Ovary (tissue), 9 donors: ENCODE data around the gene TSSK6. TPM values are rescaled to one million over a fixed set of nuclear protein-coding genes. Genes with fewer than 3 reads are reported as not detected.

ENCODE experiments used
- DNase-seq, 5 donors: peaks; one replicate each; pipeline ENCODE4 v3.0.0-alpha.2; 2019 to 2020
- H3K27ac ChIP-seq, 2 donors: fragments of 200-600 bp; one replicate each; pipeline versions ENCODE4 v1.5.1 to v1.8.0; 2019 to 2022
- H3K27me3 ChIP-seq: fragments of 200-600 bp; one replicate; pipeline ENCODE4 v1.8.0; 2022
- H3K36me3 ChIP-seq: fragments of 200-600 bp; sonication (generic); one replicate; pipeline ENCODE4 v1.5.1; 2019
- H3K4me1 ChIP-seq: one replicate; pipeline ENCODE4 v1.8.1; 2013; ENCODE audit warnings: mild to moderate bottlenecking, moderate library complexity; ENCODE audit not compliant: insufficient read depth
- H3K4me3 ChIP-seq: fragments of 200-600 bp; sonication (generic); one replicate; pipeline ENCODE4 v1.5.1; 2017
- H3K9me3 ChIP-seq, 2 donors: fragments of 200-600 bp in 1 of 2; sonication (generic) in 1 of 2; one replicate each; pipeline versions ENCODE4 v1.5.1 to v1.8.1; 2013 to 2019; ENCODE audit warnings: mild to moderate bottlenecking in 1 of 2, moderate library complexity in 1 of 2
- EP300 ChIP-seq: sonication (generic); formaldehyde crosslinking; IDR thresholded peaks from one replicate; pipeline ENCODE4 v1.6.1; 2017; ENCODE audit warnings: antibody characterized with exemption
- POLR2A ChIP-seq: fragments of 450-650 bp; IDR thresholded peaks from one replicate; pipeline ENCODE4 v1.6.1; 2017; ENCODE audit warnings: antibody characterized with exemption, mild to moderate bottlenecking, moderate library complexity
- WGBS, 3 donors: extraction: QIAGEN DNeasy Blood & Tissue Kit in 1 of 3; methylation state at CpG; one replicate each; pipeline versions ENCODE4 v1.1.5 to v1.1.7; 2013 to 2017; 5-methylcytosine and 5-hydroxymethylcytosine counted together
- intact Hi-C, 4 donors: fragments of 100-400 bp; cut with DNase I; formaldehyde crosslinking; loops; one replicate each; pipeline versions ENCODE4 v1.11.0 to v1.15.1; 2022 to 2023
- polyA plus RNA-seq, 2 donors: library from polyadenylated mRNA; stranded (reverse); fragments of 200-250 nt in 1 of 2; fragments of 350-450 nt in 1 of 2; fragmentation: Illumina TruSeq in 1 of 2; extraction: RNeasy Lipid Tissue Mini Kit (QIAGEN cat#74804) in 1 of 2; gene quantifications; one replicate each; pipeline ENCODE4 v1.2.3, GENCODE V29; 2013 to 2014
- total RNA-seq, 7 donors: library from RNA; depleted of rRNA in 2 of 7; stranded (reverse); fragments of >200 nt in 2 of 7; fragmentation: NEBNext Ultra II Directional in 3 of 7; extraction: Animal tissue kit (Norgen Biotek cat#: 25700) in 3 of 7; gene quantifications; one replicate each; pipeline versions ENCODE4 v1.1.0 to v1.2.4, GENCODE V29; 2016 to 2023
- TF ChIP-seq, protein P1 (sequence below), 3 donors: fragments of 450-650 bp in 2 of 3; fragments of 200-600 bp in 1 of 3; IDR thresholded peaks; one replicate each; pipeline versions ENCODE4 v1.5.1 to v1.8.0; 2016 to 2022; ENCODE audit warnings: antibody characterized with exemption in 3 of 3, mild to moderate bottlenecking in 1 of 3
- donor health status: DM: no; HTN: no; CAD: no; lungs with moderate emphysema.
- donor health status: DM: no; HTN: no; CAD: no.
- donor health status: Bipolar disorder and iron deficiency.
- donor health status: DM: yes; HTN: yes; CAD: no.
- donor health status: DM: no; HTN: no; CAD: no.
- donor health status: DM: yes; HTN: yes; CAD: no.

The TSSK6 gene
- total and polyA plus RNA-seq, 9 donors: 0.76 to 2.5 (median 1.1) TPM; not detected in 1

DNA sequence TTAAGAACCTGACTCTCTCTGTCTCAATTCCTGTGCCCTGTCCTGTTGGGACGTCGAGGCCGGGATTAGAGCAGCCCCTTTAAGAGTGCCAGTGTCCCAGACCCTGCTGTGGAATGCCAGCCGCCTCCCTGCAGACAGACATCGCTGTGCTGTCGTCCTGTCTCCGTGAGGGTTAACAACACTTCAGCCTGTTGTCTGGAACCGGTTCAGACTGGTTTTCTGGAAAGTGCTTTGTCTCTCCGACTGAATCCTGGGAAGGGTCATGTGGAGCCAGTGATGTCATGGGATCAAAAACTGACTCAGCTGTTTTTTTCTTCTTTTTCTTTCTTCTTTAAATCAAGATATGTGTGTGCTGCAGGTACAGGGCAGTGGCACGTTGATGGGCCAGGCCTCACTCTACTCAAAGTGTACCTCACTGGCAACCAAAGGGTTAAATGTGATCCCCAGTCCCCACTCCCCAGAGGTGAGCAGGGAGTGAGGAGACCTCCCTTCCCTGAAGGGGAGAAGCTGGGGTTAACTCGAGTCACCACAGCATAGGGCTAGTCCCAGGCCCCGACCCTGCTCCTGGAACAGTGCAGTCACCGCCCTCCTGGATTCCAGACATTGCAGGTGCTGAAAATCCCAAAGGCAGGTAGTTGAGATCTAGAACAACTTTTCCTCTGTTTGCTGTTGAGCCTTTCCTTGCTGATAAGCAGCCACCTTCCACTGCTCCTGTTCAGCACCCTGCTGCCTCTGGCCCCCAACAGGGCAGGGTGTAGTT is 50.8 kb downstream of the TSSK6 start:
- H3K27ac ChIP-seq: peak overlapping the region in 1 of 2 donors; percentile 80
- intact Hi-C loops: no loop called here
- H3K4me3 ChIP-seq: no peak overlapping the region
- no peaks in the 10 kb centered on the region for H3K9me3 ChIP-seq
- no peaks in the 10 kb centered on the region for H3K36me3 ChIP-seq
- WGBS, 3 donors: 44 to 48% (median 47%) methylated on average over 13 of the region's 13 CpGs
- no peaks in the 10 kb centered on the region for H3K27me3 ChIP-seq
- TF ChIP-seq POLR2A (no peak), EP300 (no peak)
- TF ChIP-seq, protein P1, sequence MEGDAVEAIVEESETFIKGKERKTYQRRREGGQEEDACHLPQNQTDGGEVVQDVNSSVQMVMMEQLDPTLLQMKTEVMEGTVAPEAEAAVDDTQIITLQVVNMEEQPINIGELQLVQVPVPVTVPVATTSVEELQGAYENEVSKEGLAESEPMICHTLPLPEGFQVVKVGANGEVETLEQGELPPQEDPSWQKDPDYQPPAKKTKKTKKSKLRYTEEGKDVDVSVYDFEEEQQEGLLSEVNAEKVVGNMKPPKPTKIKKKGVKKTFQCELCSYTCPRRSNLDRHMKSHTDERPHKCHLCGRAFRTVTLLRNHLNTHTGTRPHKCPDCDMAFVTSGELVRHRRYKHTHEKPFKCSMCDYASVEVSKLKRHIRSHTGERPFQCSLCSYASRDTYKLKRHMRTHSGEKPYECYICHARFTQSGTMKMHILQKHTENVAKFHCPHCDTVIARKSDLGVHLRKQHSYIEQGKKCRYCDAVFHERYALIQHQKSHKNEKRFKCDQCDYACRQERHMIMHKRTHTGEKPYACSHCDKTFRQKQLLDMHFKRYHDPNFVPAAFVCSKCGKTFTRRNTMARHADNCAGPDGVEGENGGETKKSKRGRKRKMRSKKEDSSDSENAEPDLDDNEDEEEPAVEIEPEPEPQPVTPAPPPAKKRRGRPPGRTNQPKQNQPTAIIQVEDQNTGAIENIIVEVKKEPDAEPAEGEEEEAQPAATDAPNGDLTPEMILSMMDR (IDR thresholded peaks at IDR 0.05): no peak
- H3K4me1 ChIP-seq: peaks cover 39% of the 10 kb centered on the region
- DNase-seq: peak in 4 of 5 donors; percentile 42 to 55 (median 44)

Other genes starting within 250 kb of the TSSK6 start
- 1 to 10 TPM in 1 of 7 donors, under 1 TPM in 2, not detected in 4; 0.25 to 3.7 (median 0.31) TPM for gene TM6SF2, start 242.2 kb downstream of the TSSK6 start, total RNA-seq
- gene TM6SF2, start 242.2 kb downstream of the TSSK6 start, polyA plus RNA-seq: under 1 TPM in 1 of 2 donors, not detected in 1; 0.19 TPM
- 10 to 100 TPM; 14.7 to 42.9 (median 37.3) TPM for gene SUGP1, start 195.0 kb downstream of the TSSK6 start, total RNA-seq
- gene SUGP1, start 195.0 kb downstream of the TSSK6 start, polyA plus RNA-seq: 10 to 100 TPM; 27.6 to 29.0 TPM
- 10 to 100 TPM; 48.3 to 77.0 (median 61.7) TPM for gene MAU2, start 194.7 kb downstream of the TSSK6 start, total RNA-seq
- gene MAU2, start 194.7 kb downstream of the TSSK6 start, polyA plus RNA-seq: 10 to 100 TPM; 12.4 to 33.2 TPM
- 10 to 100 TPM; 10.7 to 83.0 (median 57.9) TPM for gene GATAD2A, start 109.9 kb downstream of the TSSK6 start, total RNA-seq
- 10 to 100 TPM; 13.7 to 18.9 TPM for gene GATAD2A, start 109.9 kb downstream of the TSSK6 start, polyA plus RNA-seq
- gene NDUFA13, start 677 bp upstream of the TSSK6 start, total RNA-seq: 100 to 1,000 TPM in 6 of 7 donors, 10 to 100 TPM in 1; 46.5 to 291 (median 212) TPM
- gene NDUFA13, start 677 bp upstream of the TSSK6 start, polyA plus RNA-seq: 100 to 1,000 TPM in 1 of 2 donors, 10 to 100 TPM in 1; 33.5 to 202 TPM
- 1 to 10 TPM; 2.0 to 5.0 (median 3.5) TPM for gene YJEFN3, start 13.4 kb upstream of the TSSK6 start, total RNA-seq
- 1 to 10 TPM; 2.9 TPM for gene YJEFN3, start 13.4 kb upstream of the TSSK6 start, polyA plus RNA-seq
- 1 to 10 TPM in 4 of 7 donors, under 1 TPM in 3; 0.48 to 9.7 (median 1.1) TPM for gene CILP2, start 22.7 kb upstream of the TSSK6 start, total RNA-seq
- gene CILP2, start 22.7 kb upstream of the TSSK6 start, polyA plus RNA-seq: 1 to 10 TPM in 1 of 2 donors, under 1 TPM in 1; 0.28 to 1.0 TPM
- gene PBX4, start 103.1 kb upstream of the TSSK6 start, total RNA-seq: 1 to 10 TPM; 1.9 to 4.4 (median 3.2) TPM
- gene PBX4, start 103.1 kb upstream of the TSSK6 start, polyA plus RNA-seq: 1 to 10 TPM in 1 of 2 donors, under 1 TPM in 1; 0.73 to 4.1 TPM
- 10 to 100 TPM in 1 of 7 donors, 1 to 10 TPM in 6; 4.5 to 17.0 (median 7.3) TPM for gene LPAR2, start 112.7 kb upstream of the TSSK6 start, total RNA-seq
- 1 to 10 TPM; 3.2 to 7.9 TPM for gene LPAR2, start 112.7 kb upstream of the TSSK6 start, polyA plus RNA-seq
- gene GMIP, start 128.1 kb upstream of the TSSK6 start, total RNA-seq: 1 to 10 TPM; 3.9 to 6.9 (median 5.2) TPM
- 1 to 10 TPM; 3.3 to 3.8 TPM for gene GMIP, start 128.1 kb upstream of the TSSK6 start, polyA plus RNA-seq
- 100 to 1,000 TPM in 2 of 7 donors, 10 to 100 TPM in 5; 46.7 to 407 (median 67.7) TPM for gene ATP13A1, start 148.1 kb upstream of the TSSK6 start, total RNA-seq
- gene ATP13A1, start 148.1 kb upstream of the TSSK6 start, polyA plus RNA-seq: 10 to 100 TPM; 24.9 to 40.9 TPM
- 10 to 100 TPM in 1 of 7 donors, 1 to 10 TPM in 6; 2.9 to 12.6 (median 5.6) TPM for gene ZNF101, start 153.3 kb upstream of the TSSK6 start, total RNA-seq
- 10 to 100 TPM in 1 of 2 donors, 1 to 10 TPM in 1; 4.2 to 10.4 TPM for gene ZNF101, start 153.3 kb upstream of the TSSK6 start, polyA plus RNA-seq
- gene ZNF14, start 217.6 kb upstream of the TSSK6 start, total RNA-seq: 10 to 100 TPM in 6 of 7 donors, 1 to 10 TPM in 1; 9.0 to 19.9 (median 12.6) TPM
- gene ZNF14, start 217.6 kb upstream of the TSSK6 start, polyA plus RNA-seq: 1 to 10 TPM; 6.3 to 9.5 TPM